CD4-positive, alpha-beta T cell (primary cell): ENCODE results near the gene C19orf25. TPM values are rescaled to one million over a fixed set of nuclear protein-coding genes. Genes with fewer than 3 reads are reported as not detected.
"Not testable (repeated sequence)": the region's sequence is repeated elsewhere in the genome, so short reads cannot be mapped to it uniquely, and the experiment has no call there.

Experiments
- ATAC-seq: fragments of 200-7000 bp; cut with Tn5 transposase; one replicate; pipeline ENCODE4 v1.10.0; 2022; ENCODE audit warnings: mild to moderate bottlenecking; ENCODE audit not compliant: poor library complexity
- CTCF ChIA-PET: fragments of 350-600 bp; sonication (Branson Sonifier 250); formaldehyde crosslinking; loops from one replicate; lab custom pipeline; 2021; ENCODE audit warnings: antibody characterized with exemption, inconsistent platforms; lab: Charles Lee
- POLR2A ChIA-PET: fragments of 350-600 bp; sonication (Branson Sonifier 250); formaldehyde crosslinking; loops from one replicate; lab custom pipeline; 2021; ENCODE audit warnings: antibody characterized with exemption, inconsistent platforms; lab: Charles Lee
- DNase-seq, 14 experiments: peaks; one replicate each; pipeline ENCODE4 v3.0.0-alpha.2; 2013 to 2020; ENCODE audit warnings: mixed read lengths in 2 of 14
- H3K27ac ChIP-seq, 2 donors: one replicate each; pipeline versions ENCODE4 v1.5.1 to v1.7.0; 2013; ENCODE audit warnings: low read length in 2 of 2, low read depth in 1 of 2, mild to moderate bottlenecking in 1 of 2
- H3K27me3 ChIP-seq, 2 experiments: 1 replicate in 1 of 2; 2 replicates in 1 of 2; pipeline versions ENCODE4 v1.6.1 to v1.7.0; 2013; ENCODE audit warnings: low read length in 2 of 2, control low read depth in 1 of 2, mild to moderate bottlenecking in 1 of 2, moderate library complexity in 1 of 2; ENCODE audit not compliant: insufficient read depth in 2 of 2, control insufficient read depth in 1 of 2
- H3K36me3 ChIP-seq: one replicate; pipeline ENCODE4 v1.6.1; 2013; ENCODE audit warnings: low read length, control low read depth; ENCODE audit not compliant: insufficient read depth
- H3K4me1 ChIP-seq: one replicate; pipeline ENCODE4 v1.6.1; 2013; ENCODE audit warnings: low read length, control low read depth; ENCODE audit not compliant: insufficient read depth
- H3K4me3 ChIP-seq: one replicate; pipeline ENCODE4 v1.5.1; 2013; ENCODE audit warnings: mild to moderate bottlenecking, low read length, moderate library complexity
- H3K9me3 ChIP-seq, 2 experiments: 1 replicate in 1 of 2; 2 replicates in 1 of 2; pipeline versions ENCODE4 v1.6.1 to v1.7.0; 2013; ENCODE audit warnings: low read length in 2 of 2, mild to moderate bottlenecking in 2 of 2, control low read depth in 1 of 2, moderate library complexity in 1 of 2; ENCODE audit not compliant: control insufficient read depth in 1 of 2, insufficient read depth in 1 of 2
- H3K27ac Mint-ChIP-seq: one replicate; pipeline ENCODE4 v1.8.0; 2020; ENCODE audit warnings: mixed read lengths
- H3K27me3 Mint-ChIP-seq: one replicate; pipeline ENCODE4 v1.8.0; 2021; ENCODE audit warnings: mixed read lengths
- H3K36me3 Mint-ChIP-seq: one replicate; pipeline ENCODE4 v1.8.0; 2021; ENCODE audit warnings: low read depth, mixed read lengths
- H3K4me1 Mint-ChIP-seq: one replicate; pipeline ENCODE4 v1.8.0; 2021; ENCODE audit warnings: low read depth, mixed read lengths
- H3K4me3 Mint-ChIP-seq: one replicate; pipeline ENCODE4 v1.8.0; 2020; ENCODE audit warnings: mild to moderate bottlenecking, mixed read lengths
- H3K9me3 Mint-ChIP-seq: one replicate; pipeline ENCODE4 v1.8.0; 2020; ENCODE audit warnings: mixed read lengths
- CTCF ChIP-seq: fragments of 200-600 bp; IDR thresholded peaks from one replicate; pipeline ENCODE4 v1.8.0; 2022; ENCODE audit warnings: antibody characterized with exemption, mild to moderate bottlenecking
- intact Hi-C, 2 experiments: fragments of 100-400 bp; cut with DNase I in 1 of 2; cut with micrococcal nuclease in 1 of 2; formaldehyde crosslinking; loops; one replicate each; pipeline versions ENCODE4 v1.15.1 to v1.9.0; 2023 to 2025; cut with DNase I, micrococcal nuclease
- total RNA-seq, 174 experiments: library from RNA in 2 of 174; stranded (reverse) in 2 of 174; gene quantifications; one replicate each; pipeline ENCODE4 v1.2.3 and lab custom pipeline; 2021 to 2026

Gene C19orf25
- total RNA-seq, 2 experiments from 2014 or later = 14.9 to 15.8 TPM

- Mint-ChIP-seq H3K27ac (no peak overlapping the region), H3K27me3 (peaks cover 13% of the 10 kb centered on the region), H3K4me3 (no peak overlapping the region), H3K36me3 (no peaks in the 10 kb centered on the region), H3K4me1 (peaks cover 7% of the 10 kb centered on the region), H3K9me3 (no peaks in the 10 kb centered on the region)
- no peak for TF ChIP-seq CTCF
- intact Hi-C loops = no loop called here
- DNase-seq = no peak
- CTCF ChIA-PET = no interaction called here
- POLR2A ChIA-PET = no interaction called here
- peaks cover 0 to 29% of the 10 kb centered on the region in 2 experiments for H3K9me3 ChIP-seq
- H3K4me1 ChIP-seq = peaks cover 12% of the 10 kb centered on the region
- no peak overlapping the region for H3K27ac ChIP-seq
- H3K36me3 ChIP-seq = no peaks in the 10 kb centered on the region
- no peak overlapping the region for H3K4me3 ChIP-seq
- ATAC-seq = no peak
- peaks cover 13 to 15% of the 10 kb centered on the region in 2 experiments for H3K27me3 ChIP-seq
Observed at GRCh38 chr19:1501200-1501595, 22.2 kb upstream of the C19orf25 start.

GRCh38 chr19:1499231-1499630 lies 20.2 kb upstream of the C19orf25 start:
- H3K4me3 ChIP-seq, H3K36me3 Mint-ChIP-seq, H3K36me3 ChIP-seq, POLR2A ChIA-PET, H3K9me3 Mint-ChIP-seq, H3K27me3 Mint-ChIP-seq, intact Hi-C loops, H3K4me1 Mint-ChIP-seq, H3K27ac Mint-ChIP-seq, H3K4me3 Mint-ChIP-seq, DNase-seq, CTCF ChIA-PET, ATAC-seq, H3K27ac ChIP-seq: not testable (repeated sequence)
- Histone ChIP-seq H3K9me3 (peaks cover 0 to 29% of the 10 kb centered on the region in 2 experiments), H3K27me3 (peaks cover 11 to 15% of the 10 kb centered on the region in 2 experiments), H3K4me1 (peaks cover 12% of the 10 kb centered on the region)

- intact Hi-C loops = no loop called here
- ATAC-seq = no peak
- Mint-ChIP-seq H3K4me3 (no peak overlapping the region), H3K36me3 (no peaks in the 10 kb centered on the region), H3K27me3 (peaks cover 4% of the 10 kb centered on the region), H3K4me1 (no peaks in the 10 kb centered on the region), H3K27ac (no peak overlapping the region), H3K9me3 (no peaks in the 10 kb centered on the region)
- CTCF ChIA-PET = interaction anchor here (0.7 kb wide), 1 partner anchor 9 kb away, joined by 3 read pairs; no protein-coding TSS in a partner anchor
- POLR2A ChIA-PET = no interaction called here
- Histone ChIP-seq H3K9me3 (peaks cover 0 to 15% of the 10 kb centered on the region in 2 experiments), H3K4me3 (no peak overlapping the region), H3K36me3 (no peaks in the 10 kb centered on the region), H3K27me3 (peaks cover under 1 to 3% of the 10 kb centered on the region in 2 experiments), H3K27ac (no peak overlapping the region), H3K4me1 (no peaks in the 10 kb centered on the region)
- peak in 1 of 14 experiments; percentile 6 for DNase-seq
- no peak for TF ChIP-seq CTCF
Observed at GRCh38 chr19:1497578-1498235, 18.7 kb upstream of the C19orf25 start.
